NCI-H345 (cell line): ENCODE results near the gene PPM1A.

Source experiments
- DNase-seq: peaks from one replicate; lab custom pipeline; 2025; lab: John Stamatoyannopoulos, UW

PPM1A gene

DNA sequence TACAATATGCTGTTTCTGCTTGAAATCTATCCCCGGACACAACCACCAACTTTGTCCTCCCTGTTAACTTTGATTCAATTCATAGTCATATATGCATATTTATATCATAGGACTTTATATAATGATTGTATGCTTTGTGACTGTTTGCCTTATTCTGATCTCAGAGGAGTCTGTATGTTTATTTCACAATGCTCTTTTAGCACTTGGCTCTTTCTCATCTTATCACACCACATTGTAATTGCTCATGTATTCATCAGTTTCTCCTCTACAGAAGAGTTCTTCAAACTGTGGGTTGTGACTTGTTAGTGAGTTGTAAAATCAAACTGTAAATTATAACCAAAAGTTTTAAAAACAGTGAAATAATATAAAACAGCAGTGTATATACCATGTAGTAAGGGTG, 21.7 kb upstream of the PPM1A start:
- no peak for DNase-seq

DNA sequence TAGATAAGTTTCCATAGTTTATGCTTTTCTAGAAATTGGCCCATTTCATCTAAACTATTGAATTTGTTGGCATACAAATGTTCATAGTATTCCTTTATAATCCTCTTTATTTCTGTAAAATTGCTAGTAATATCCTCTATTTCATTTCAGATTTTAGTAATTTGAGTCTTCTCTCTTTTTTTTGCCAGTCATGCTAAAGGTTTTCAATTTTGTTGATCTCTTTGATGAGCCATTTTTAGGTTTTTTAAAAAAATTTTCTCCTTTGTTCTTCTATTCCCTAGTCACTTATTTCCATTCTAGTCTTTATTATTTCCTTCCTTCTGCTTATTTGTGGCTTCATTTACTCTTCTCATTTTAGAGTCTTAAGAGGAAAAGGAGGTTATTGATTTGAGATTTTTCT, 19.4 kb upstream of the PPM1A start:
- DNase-seq = no peak

DNA sequence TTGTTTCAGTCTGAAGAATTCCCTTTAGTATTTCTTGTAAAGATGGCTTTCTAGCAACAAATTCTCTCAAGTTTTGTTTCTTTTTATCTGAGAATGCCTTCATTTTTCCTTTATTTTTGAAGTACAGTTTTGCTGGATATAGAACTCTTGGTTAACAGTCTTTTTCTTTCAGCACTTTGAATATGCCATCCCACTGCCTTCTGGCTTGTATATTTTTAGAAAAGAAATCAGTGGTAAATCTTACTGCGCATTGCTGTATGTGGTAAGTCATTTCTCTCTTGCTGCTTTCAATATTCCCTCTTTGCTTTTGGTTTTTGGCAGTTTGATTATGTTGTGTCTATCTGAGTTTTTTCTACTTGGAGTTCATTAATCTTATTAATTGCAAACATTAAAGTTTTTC, 16.8 kb upstream of the PPM1A start:
- DNase-seq = no peak

DNA sequence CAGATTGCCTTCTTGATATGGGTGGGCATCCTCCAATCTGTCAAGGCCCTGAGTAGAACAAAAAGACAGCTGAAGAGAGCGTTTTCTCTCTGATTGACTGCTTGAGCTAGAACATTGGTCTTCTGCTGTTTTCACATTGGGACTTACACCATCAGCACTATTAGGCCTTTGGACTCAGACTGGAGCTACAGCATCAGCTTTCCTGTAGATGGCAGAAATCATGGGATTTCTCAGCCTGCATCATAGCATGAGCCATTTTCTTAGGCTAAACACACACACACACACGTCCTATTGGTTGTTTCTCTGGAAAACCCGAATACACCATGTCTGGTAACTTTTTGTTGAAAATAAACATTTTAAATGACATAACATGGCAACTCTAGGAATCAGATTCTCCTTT, 15.8 kb upstream of the PPM1A start:
- no peak for DNase-seq

DNA sequence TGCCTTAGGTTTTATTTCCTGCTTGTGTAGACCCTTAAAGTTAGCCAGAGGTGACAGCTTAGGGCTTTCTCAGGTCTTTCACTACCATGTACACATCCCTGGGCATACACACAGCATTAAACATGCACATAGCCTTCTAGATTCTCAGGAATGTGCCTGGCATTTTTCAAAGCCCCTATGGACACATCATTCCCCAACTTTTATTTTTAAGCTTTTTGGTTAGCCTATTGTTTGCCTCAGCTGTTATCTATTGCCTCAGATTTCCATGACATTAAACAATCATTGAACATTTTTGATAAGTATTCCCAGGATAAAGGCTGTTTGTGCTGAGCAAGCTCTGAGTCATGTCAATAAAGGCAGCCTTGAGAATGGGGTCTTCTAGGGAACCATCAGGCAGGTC, 15.1 kb upstream of the PPM1A start:
- DNase-seq = no peak

DNA sequence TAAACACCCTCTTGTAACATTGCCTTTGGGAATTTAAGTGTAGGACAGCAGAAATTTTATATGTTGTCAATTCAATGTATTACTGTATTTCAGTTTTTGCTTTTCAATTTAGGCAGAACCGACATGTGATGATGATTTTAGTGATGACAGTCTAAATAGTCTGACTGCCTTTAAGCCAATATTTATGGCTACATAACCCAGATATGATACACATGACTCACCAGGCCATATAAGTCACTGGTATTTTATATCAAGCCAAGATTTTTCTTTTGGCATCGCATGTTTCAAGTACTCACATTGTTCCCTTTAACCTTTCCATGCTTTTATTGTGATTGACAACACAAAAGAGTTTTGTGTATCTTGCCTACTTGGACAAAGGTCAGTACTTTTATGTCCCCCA, 13.6 kb upstream of the PPM1A start:
- no peak for DNase-seq

DNA sequence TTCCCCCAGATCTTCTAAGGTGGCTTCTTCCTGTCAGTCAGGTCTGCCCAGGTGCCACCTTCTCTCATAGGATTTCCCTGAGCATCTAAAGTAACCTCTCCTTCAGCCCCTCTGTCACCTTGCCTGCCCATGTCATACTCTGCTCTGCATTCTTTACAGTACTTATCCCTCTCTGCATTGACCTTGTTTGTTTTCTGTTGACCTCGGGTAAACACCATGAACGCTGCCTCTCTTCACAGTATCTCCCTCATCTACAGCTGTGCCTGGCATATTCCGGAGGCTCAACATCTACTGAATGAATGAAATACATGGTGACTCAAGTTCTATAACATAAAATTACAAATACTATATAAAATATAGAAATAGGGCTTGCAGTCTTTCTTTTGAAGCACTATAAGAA, 10.1 kb upstream of the PPM1A start:
- no peak for DNase-seq

DNA sequence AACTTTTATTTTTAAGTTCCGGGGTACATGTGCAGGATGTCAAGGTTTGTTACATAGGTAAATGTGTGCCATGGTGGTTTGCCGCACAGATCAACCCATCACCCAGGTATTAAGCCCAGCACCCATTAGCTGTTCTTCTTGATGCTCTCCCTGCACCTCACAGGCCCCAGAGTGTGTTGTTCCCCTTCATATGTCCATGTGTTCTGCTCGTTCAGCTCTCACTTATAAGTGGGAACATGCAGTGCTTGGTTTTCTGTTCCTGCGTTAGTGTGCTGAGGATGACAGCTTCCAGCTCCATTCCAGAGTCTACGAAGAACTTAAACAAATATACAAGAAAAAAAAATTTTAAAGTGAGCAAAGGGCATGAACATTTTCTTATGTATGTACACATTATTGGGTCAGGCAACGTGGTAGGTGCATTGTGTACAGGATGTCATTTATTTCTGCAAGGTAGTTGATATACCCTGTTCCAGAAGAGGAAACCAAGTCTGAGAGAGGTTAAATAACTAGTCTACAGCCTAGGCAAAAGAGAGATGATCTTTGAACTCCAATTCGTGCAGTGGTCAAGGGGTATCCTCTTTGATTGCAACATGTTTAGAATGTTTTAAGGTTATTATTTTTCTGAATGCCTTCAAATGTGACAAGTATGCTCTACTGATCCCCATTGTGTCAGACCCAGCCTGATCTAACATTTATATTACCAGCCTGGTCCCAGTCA, 8.7 kb upstream of the PPM1A start:
- DNase-seq = no peak

DNA sequence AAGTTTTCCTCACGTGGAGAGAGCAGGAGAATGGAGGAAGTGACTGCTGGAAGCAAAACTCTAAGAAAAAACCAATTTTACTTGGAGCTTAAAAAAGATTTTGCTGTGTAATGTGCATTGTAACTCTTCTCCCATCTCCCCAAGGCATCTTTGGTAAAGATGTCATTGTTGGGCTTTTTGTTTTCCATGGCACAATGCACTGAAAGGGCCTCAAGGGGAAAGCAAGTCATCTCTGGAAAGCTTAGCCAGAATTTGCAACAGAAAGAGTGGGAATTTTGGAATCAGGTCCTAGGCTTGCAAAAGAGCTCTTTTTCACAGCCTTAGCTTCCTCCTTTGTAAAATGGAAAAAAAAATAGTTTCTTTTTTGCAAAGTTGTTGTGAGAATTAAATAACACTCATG, 7.9 kb upstream of the PPM1A start:
- DNase-seq = no peak

DNA sequence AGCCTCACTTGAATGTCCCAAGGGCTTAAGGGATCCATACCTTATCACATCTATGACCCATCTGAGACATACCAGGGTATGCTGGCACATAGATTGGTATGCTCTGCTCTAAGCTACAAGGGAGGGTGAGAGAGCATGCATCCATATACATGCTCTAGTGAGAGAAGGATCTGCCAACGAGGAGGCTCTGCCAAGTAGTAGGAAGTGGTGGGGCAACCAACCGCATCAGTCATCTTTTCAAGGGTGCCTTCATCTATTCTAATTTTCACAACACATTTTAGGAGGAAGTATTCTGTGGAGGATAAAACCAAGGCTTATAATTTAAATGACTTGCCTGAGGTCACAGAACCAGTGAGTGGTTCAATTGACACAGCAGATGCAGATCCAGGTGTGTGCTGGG, 6.6 kb upstream of the PPM1A start:
- DNase-seq = no peak

DNA sequence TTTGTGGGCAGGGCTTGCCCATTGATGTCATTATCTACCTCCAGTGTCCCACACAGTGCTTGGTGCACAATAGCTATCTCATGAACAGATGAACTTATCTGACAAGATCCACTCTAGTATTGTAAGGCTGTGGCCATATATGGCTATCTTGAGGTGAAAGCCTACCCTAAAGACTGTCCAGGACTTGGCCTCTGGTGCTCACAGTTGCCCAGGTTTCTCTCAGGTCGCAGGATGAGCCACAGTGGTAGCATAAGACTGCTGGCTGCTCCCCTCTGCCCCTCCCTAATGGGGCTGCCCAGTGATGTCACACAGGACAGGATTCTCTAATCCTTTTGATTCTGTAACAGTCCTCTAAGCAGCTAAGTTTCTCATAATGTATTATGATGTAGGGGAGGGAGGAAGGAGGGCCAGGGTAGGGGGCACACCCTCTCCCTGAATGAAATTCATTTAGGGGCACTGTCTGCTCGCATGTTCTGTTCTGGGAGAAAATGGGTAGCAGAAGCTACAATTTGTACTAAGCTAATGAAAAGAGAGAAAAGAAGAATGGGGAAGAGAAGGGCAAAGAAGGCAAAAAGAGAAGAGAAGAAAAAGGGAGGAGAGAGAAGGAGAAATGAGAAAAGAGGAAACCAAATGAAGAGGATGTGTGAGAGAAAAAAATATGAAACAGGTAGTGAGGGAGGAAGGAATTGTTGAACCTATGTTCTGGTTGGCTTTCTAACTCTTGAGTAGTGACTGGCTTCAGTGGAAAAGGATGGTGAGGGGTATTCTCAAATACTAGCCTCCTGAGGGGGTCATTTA, 3.4 kb upstream of the PPM1A start:
- DNase-seq = no peak

DNA sequence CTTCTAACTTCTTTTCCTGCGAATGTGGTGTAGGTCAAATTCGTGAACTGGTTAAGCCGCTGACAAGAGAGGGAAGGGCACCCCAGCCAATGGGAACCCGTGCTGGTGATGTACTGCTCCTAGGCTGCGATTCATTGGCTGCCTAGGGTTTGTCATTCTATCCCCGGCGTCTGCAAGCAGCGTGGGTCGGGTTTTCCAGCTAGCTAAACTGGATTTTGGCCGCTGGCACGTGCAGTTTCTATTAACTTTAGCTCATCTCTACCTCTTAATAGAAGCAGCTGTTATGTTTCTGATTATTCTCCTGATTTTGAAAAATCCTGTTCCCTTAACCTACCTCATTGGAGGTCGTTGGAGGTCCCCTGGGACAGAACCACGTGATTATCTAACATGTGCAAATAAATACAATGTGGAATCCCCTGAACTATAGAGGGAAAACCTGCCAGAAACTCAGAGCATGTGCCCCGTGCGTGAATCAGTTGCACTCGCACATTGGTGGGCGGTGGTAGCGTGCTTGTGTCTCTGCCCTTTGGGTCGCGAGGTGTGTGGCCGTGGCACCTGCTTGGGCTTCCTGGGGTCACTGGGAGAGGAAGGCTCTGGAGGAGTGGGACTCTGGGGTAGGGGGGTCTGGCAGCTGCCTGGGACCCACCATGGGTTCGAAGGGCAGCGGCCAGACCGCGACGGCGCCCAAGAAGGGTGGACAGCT, 876 bp upstream of the PPM1A start:
- DNase-seq = peak; percentile 91

DNA sequence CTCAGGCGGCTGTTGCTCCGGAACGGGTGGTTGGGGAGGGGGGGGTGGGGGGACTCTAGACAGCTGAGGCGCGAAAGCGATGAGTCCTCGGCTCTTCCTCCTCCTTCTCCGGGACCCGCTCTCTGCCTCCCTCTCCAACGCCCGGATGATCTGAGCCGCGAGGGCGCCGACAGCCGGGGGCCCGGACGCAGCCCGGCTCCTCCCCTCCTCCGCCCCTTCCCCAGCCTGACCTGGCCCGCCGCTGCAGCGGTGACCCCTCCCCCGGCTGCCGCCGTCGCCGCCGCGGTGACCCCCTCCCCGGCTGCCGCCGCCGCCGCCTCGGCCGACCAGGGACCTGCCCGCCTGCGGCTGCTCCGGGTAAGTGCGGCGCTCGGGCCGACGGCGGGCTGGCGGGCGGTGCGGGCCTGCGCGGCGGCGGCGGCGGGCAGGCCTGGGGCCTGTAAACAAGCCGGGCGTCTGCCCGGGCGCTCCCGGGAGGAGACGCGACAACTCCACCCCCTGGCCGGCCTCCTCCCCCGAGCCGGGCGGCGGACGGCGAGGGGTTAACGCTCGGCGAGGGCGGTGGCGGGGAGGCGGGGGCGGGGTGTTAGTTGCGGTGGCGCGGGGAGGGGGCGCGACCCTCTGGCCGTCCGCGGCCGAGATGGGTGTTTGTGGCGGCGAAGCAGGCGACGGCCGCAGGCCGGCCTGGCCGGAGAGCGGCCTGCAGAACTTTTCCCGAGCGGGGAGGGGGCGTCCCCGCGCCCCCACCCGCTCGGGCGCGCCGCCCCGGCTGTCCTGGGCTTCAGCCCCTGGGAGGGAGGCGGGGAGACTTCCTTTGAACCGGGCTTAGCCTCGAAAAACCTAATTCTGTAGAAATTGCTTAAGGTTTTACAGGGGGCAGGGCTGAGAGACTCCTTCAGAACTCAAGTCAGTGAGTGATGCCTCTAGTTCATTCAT, 568 bp downstream of the PPM1A start:
- peak; percentile 72 for DNase-seq

DNA sequence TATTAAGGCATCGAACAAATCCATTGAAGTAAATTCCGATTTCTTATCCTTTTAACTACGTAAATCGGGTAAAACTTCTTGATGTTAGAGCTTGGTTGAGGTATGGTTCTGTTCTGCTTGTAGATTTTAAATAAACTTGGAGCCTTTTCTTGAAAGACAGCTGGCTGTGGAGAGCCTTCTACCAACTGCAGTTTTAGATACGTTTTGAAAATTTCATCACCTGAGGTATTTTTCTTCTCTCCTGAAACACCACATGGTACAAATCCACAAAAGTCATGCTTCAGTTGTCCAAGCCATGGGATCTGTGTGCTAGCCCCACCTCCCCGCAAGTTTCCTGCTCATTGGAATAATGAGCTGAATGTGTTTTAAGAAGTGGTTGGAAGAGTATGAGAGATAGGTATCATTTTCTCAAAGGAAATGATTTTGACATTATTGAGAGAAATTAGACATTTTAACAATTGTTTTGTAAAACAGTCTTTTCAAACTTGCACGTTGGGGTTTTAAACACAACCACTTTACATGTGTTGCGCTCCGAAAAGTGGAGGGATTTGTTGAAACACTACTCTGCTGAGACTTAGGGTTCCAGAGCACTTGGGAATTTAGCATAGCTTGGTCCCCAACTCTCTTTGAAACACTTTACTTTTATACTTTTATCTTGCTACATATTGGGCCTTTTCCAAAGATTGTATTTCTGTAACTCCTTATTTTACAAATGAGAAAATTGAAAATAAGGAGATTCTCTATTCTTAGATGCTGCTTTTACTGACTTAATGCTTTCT, 1.4 kb downstream of the PPM1A start:
- DNase-seq = peak; percentile 31

DNA sequence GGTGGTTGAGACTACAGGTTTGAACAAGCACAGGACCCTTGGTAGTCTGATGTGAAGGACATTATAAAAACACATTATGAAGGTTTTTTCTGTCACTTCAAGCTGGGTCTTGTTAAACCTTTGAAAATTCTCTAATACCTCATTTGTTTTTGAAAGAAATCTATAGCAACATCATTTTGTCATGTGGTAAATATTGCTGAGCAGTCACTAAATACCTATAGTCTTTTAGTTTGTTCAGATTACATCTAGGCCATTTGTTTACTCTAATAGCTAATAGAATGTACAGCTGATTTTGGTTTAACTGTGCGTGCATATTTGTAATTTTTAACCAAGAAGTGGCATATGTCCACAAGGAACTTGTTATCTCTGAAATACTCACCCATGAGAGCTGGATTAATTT, 2.9 kb downstream of the PPM1A start:
- no peak for DNase-seq

DNA sequence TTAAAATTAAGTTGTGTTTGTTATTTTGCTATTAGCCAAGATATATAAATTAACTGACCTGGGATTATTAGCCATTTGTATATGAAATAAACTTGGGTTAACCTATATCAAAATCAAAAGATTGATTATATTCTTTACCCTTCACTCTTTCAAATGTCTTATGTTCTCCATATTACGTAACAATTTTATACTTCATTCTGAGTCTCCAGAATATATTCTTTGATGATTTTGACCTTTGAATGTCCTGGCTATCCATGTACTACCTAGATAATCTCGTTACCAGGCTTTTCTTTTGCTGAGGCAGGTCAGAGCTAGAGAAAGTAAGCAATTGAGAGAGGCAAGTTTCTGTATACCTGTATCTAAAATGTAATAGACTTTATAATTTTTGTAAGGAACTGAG, 3.6 kb downstream of the PPM1A start:
- no peak for DNase-seq

DNA sequence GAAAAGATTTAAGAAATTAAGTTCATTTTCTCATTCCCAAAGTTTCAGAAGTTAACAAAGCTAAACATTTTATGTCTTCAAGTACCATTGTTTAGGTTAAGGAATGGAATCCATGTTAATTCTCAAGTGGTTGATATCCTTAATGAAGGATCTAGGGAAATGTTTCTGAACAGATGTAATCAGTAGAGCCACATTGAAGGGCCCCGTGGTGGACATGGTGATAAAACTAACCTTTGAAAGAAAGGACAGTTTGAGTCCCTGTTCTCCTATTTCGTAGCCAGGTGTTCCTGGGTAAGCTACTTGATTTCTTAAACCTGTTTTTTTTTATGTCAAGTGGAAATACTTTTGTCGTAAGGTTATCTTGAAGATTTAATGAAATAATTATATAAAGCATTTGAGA, 4.6 kb downstream of the PPM1A start:
- DNase-seq = no peak

DNA sequence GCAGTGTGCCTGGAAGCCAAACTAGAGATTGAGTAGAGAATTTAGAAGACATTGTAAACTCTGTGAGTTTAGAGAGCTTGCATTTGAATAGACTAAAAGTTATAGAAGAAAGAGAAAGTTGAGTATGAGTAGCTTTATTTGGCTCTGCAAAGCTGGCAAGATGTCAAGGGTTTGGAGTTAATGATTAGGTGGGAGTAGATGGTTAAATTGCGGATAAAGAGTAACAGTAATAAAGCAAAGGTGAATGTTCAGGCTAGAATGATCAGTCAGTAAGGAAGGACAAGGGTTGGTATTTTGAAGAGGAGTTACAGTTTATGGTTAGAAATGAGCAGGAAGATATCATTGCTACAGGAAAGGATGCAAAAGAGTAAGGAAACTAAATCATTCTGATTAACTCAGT, 5.2 kb downstream of the PPM1A start:
- DNase-seq = no peak

DNA sequence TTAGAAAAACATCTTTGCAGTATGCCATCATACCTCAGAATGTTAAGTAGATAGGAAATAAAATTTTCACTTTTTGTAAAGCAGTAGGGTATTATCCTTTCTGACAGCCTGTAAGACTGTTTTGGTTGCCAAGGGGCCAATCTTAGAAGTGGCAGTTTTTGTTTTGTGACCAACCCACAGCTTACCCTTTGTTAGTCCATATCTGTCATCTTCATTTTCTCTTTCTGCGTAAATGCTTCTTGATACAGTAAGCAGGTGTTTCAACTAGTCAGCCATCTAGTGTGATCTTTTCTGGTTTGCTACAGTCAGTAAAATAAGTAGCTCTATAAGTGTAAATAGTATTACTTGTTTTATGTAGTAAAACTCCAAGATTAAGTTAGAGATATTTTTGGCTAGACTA, 8.8 kb downstream of the PPM1A start:
- no peak for DNase-seq

DNA sequence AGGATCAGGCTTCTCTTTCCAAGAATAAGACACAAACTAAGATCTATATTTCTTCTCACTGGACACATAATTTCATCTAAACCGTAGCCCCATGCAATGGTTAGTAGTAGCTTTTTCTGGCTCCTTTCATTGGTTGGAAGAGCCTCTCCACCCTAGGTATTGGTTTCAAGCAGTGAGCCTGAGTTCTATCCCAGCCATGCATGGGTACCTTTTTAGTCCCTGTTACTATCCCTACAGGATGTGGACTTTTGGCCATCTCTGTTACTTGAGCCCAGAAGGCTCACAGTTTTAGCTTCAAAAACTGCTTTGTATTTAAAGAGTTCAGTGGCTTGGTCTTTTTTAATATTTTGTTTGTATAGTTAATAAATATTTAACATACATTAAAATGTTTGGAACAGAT, 16.1 kb downstream of the PPM1A start:
- no peak for DNase-seq
